Measurements from ENCODE around the gene CIB4. TPM values are rescaled to one million over a fixed set of nuclear protein-coding genes. Genes with fewer than 3 reads are reported as not detected.

Gene CIB4
- total RNA-seq, 4 donors from 2014 or later = 0.45 to 0.94 TPM; not detected in 2

GRCh38 chr2:26678035-26678434 lies 36.9 kb upstream of the CIB4 start:
- 82% methylated on average over 4 of the region's 4 CpGs for WGBS, 2 donors
- intact Hi-C loops (cut with DNase I) = no loop called here
- no peak for TF ChIP-seq POLR2A (IDR thresholded peaks at IDR 0.05)
- peak in 1 of 6 experiments; percentile 4 for TF ChIP-seq CTCF (IDR thresholded peaks at IDR 0.05)
- Histone ChIP-seq H3K27ac (no peak overlapping the region), H3K4me3 (replicated peaks in 1 of 3) (no peak overlapping the region), H3K4me1 (peaks cover 4 to 18% of the 10 kb centered on the region in 2 donors), H3K27me3 (no peaks in the 10 kb centered on the region), H3K36me3 (no peaks in the 10 kb centered on the region), H3K9me3 (no peaks in the 10 kb centered on the region)
- no peak for DNase-seq

GRCh38 chr2:26675651-26676255 lies 34.6 kb upstream of the CIB4 start:
- Histone ChIP-seq H3K27me3 (no peaks in the 10 kb centered on the region), H3K4me1 (peaks cover 4 to 12% of the 10 kb centered on the region in 2 donors), H3K36me3 (no peaks in the 10 kb centered on the region), H3K9me3 (no peaks in the 10 kb centered on the region), H3K4me3 (replicated peaks in 1 of 3) (no peak overlapping the region), H3K27ac (no peak overlapping the region)
- WGBS, 2 donors = 91 to 97% methylated on average over 5 to 6 of the region's 6 CpGs
- TF ChIP-seq CTCF (IDR thresholded peaks at IDR 0.05) = no peak
- no peak for TF ChIP-seq POLR2A (IDR thresholded peaks at IDR 0.05)
- no peak for DNase-seq
- intact Hi-C loops (cut with DNase I) = no loop called here

GRCh38 chr2:26674771-26675170 lies 33.6 kb upstream of the CIB4 start:
- Histone ChIP-seq H3K27ac (no peak overlapping the region), H3K9me3 (no peaks in the 10 kb centered on the region), H3K27me3 (no peaks in the 10 kb centered on the region), H3K4me1 (peaks cover 4 to 12% of the 10 kb centered on the region in 2 donors), H3K36me3 (no peaks in the 10 kb centered on the region), H3K4me3 (replicated peaks in 1 of 3) (no peak overlapping the region)
- no peak for DNase-seq
- 68 to 84% methylated on average over 13 of the region's 13 CpGs for WGBS, 2 donors
- intact Hi-C loops (cut with DNase I) = no loop called here
- no peak for TF ChIP-seq CTCF (IDR thresholded peaks at IDR 0.05)
- no peak for TF ChIP-seq POLR2A (IDR thresholded peaks at IDR 0.05)

- no peak overlapping the region for H3K27ac ChIP-seq
- intact Hi-C loops (cut with DNase I) = no loop called here
- no peak for DNase-seq
- H3K9me3 ChIP-seq = no peaks in the 10 kb centered on the region
- H3K4me3 ChIP-seq (replicated peaks in 1 of 3) = no peak overlapping the region
- no peaks in the 10 kb centered on the region for H3K36me3 ChIP-seq
- no peaks in the 10 kb centered on the region for H3K27me3 ChIP-seq
- TF ChIP-seq CTCF (IDR thresholded peaks at IDR 0.05) (no peak), POLR2A (IDR thresholded peaks at IDR 0.05) (no peak)
- peaks cover 4 to 12% of the 10 kb centered on the region in 2 donors for H3K4me1 ChIP-seq
- WGBS, 2 donors = 87 to 92% methylated on average over 11 to 14 of the region's 14 CpGs
Observed at GRCh38 chr2:26674002-26674751, 33.0 kb upstream of the CIB4 start.

GRCh38 chr2:26672818-26673393 lies 31.7 kb upstream of the CIB4 start:
- Histone ChIP-seq H3K4me3 (replicated peaks in 1 of 3) (no peak overlapping the region), H3K4me1 (peaks cover 8% of the 10 kb centered on the region in 2 donors), H3K9me3 (no peaks in the 10 kb centered on the region), H3K36me3 (no peaks in the 10 kb centered on the region), H3K27ac (no peak overlapping the region), H3K27me3 (no peaks in the 10 kb centered on the region)
- 92% methylated on average over 9 of the region's 9 CpGs for WGBS, 2 donors
- DNase-seq = no peak
- no peak for TF ChIP-seq POLR2A (IDR thresholded peaks at IDR 0.05)
- intact Hi-C loops (cut with DNase I) = no loop called here
